GM19372 (cell line): Measurements from ENCODE around the gene TAL1.
"Not testable (repeated sequence)": the region's sequence is repeated elsewhere in the genome, so short reads cannot be mapped to it uniquely, and the experiment has no call there.

ENCODE experiments used
- ATAC-seq: cut with Tn5 transposase; IDR thresholded peaks from one replicate; pipeline ENCODE4 v1.9.1; 2021; ENCODE audit warnings: mild to moderate bottlenecking, low read depth, moderate library complexity; ENCODE audit not compliant: unreplicated experiment

TAL1 gene

GRCh38 chr1:47232187-47232874, at the start of gene TAL1:
TSS of gene TAL1 (minus strand) at chr1:47232225. CDS start at chr1:47225888, 6,337 bp downstream.
- no peak for ATAC-seq

GRCh38 chr1:47280142-47280541, 48.1 kb upstream of the TAL1 start:
- ATAC-seq, result no peak

- ATAC-seq, result no peak
Observed at GRCh38 chr1:47276850-47277249, 44.8 kb upstream of the TAL1 start.

- ATAC-seq, result not testable (repeated sequence)
Observed at GRCh38 chr1:47275811-47276210, 43.8 kb upstream of the TAL1 start.

- ATAC-seq, result not testable (repeated sequence)
Observed at GRCh38 chr1:47265529-47265928, 33.5 kb upstream of the TAL1 start.

- ATAC-seq, result no peak
Observed at GRCh38 chr1:47262787-47263413, 30.9 kb upstream of the TAL1 start.

- no peak for ATAC-seq
Observed at GRCh38 chr1:47257224-47257623, 25.2 kb upstream of the TAL1 start.

GRCh38 chr1:47252795-47253194, 20.8 kb upstream of the TAL1 start:
- no peak for ATAC-seq

GRCh38 chr1:47252369-47252768, 20.3 kb upstream of the TAL1 start:
- no peak for ATAC-seq

- ATAC-seq, result no peak
Observed at GRCh38 chr1:47249755-47250154, 17.7 kb upstream of the TAL1 start.

GRCh38 chr1:47244339-47244862, 12.4 kb upstream of the TAL1 start:
- ATAC-seq, result no peak

- ATAC-seq, result no peak
Observed at GRCh38 chr1:47243910-47244309, 11.9 kb upstream of the TAL1 start.

GRCh38 chr1:47241114-47242113, 9.4 kb upstream of the TAL1 start:
- no peak for ATAC-seq

- ATAC-seq, result no peak
Observed at GRCh38 chr1:47238935-47239592, 7.0 kb upstream of the TAL1 start.

- ATAC-seq, result no peak
Observed at GRCh38 chr1:47235806-47236205, 3.8 kb upstream of the TAL1 start.

- ATAC-seq, result no peak
Observed at GRCh38 chr1:47235241-47235681, 3.2 kb upstream of the TAL1 start.

- no peak for ATAC-seq
Observed at GRCh38 chr1:47233186-47233585, 1.2 kb upstream of the TAL1 start.

- ATAC-seq, result no peak
Observed at GRCh38 chr1:47231301-47232186, 481 bp downstream of the TAL1 start.

- ATAC-seq, result no peak
Observed at GRCh38 chr1:47230692-47231300, 1.2 kb downstream of the TAL1 start.
